Measurements from ENCODE around the gene ERCC6.

DNA sequence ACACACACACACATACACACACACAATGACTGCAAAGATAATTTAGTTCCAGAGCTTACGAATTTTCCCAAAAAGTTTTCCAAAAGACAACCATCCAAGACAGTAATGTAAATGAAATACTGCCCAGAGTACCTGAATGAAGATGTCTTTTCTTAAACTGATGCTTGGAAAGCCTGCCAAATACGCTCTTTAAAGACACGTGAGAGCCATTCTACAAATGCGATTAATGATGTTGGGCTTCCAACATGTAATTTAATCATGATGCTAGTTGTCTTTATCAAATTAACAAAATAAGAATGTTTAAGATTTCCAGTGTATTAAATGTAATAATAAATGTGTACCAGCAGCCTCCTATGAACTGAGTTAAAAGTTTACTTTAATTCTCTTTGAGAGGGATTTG, 11.1 kb downstream of the ERCC6 start:
- TF ChIP-seq MYC (IDR thresholded peaks at IDR 0.05; ENCODE audit: insufficient read depth, insufficient read length, insufficient replicate concordance, low read length, severe bottlenecking), result no peak
- TF ChIP-seq CEBPB (IDR thresholded peaks at IDR 0.05; ENCODE audit: borderline replicate concordance in 1 of 2, low read depth in 2 of 2, low read length in 2 of 2), result no peak
- TF ChIP-seq SMARCA5 (IDR thresholded peaks at IDR 0.05), result no peak
- TF ChIP-seq YY1 (IDR thresholded peaks at IDR 0.05; ENCODE audit: low read depth, low read length), result no peak
- TF ChIP-seq IKZF2 (IDR thresholded peaks at IDR 0.05), result no peak
- TF ChIP-seq FOXM1 (IDR thresholded peaks at IDR 0.05; ENCODE audit: low read depth, low read length), result no peak

Measured in GM12878 (cell line).